H1 (cell line): ENCODE data around the gene ZCWPW2.

ENCODE experiments used
- ATF3 ChIP-seq: IDR thresholded peaks from 2 replicates; pipeline ENCODE4 v1.6.1; 2011; ENCODE audit warnings: low read depth, mild to moderate bottlenecking, low read length; ENCODE audit not compliant: insufficient read depth
- BRCA1 ChIP-seq: IDR thresholded peaks from 2 replicates; pipeline ENCODE4 v1.6.1; 2012; ENCODE audit warnings: low read depth, low read length, improper control_type of control experiment
- CEBPB ChIP-seq: IDR thresholded peaks from 2 replicates; pipeline ENCODE4 v1.6.1; 2012; ENCODE audit warnings: low read depth, low read length
- CREB1 ChIP-seq: IDR thresholded peaks from 2 replicates; pipeline ENCODE4 v1.6.1; 2012; ENCODE audit warnings: inconsistent platforms
- CTCF ChIP-seq, 3 experiments: IDR thresholded peaks; 1 replicate in 2 of 3; 2 replicates in 1 of 3; pipeline versions ENCODE4 v1.5.1 to v1.6.1; 2011; ENCODE audit warnings: low read length in 3 of 3, mild to moderate bottlenecking in 3 of 3, inconsistent platforms in 2 of 3, low read depth in 1 of 3, moderate library complexity in 1 of 3; ENCODE audit not compliant: insufficient read depth in 1 of 3; ENCODE audit errors: control extremely low read depth in 1 of 3
- EP300 ChIP-seq, 2 experiments: IDR thresholded peaks; 1 replicate in 1 of 2; 2 replicates in 1 of 2; pipeline ENCODE4 v1.6.1; 2011 to 2012; ENCODE audit warnings: low read depth in 2 of 2, low read length in 2 of 2, mild to moderate bottlenecking in 2 of 2, borderline replicate concordance in 1 of 2, inconsistent platforms in 1 of 2, moderate library complexity in 1 of 2
- MAFK ChIP-seq: IDR thresholded peaks from 2 replicates; pipeline ENCODE4 v1.6.1; 2012; ENCODE audit warnings: low read depth, mild to moderate bottlenecking, improper control_type of control experiment, low read length
- MAX ChIP-seq: IDR thresholded peaks from 2 replicates; pipeline ENCODE4 v1.6.1; 2012; ENCODE audit warnings: inconsistent platforms
- PHF8 ChIP-seq: fragments of 200-600 bp; sonication (generic); conservative IDR thresholded peaks from 2 replicates; pipeline ENCODE4 v1.7.1; 2012; ENCODE audit warnings: low read depth, mild to moderate bottlenecking, inconsistent platforms, low read length, moderate library complexity
- POLR2AphosphoS5 ChIP-seq: IDR thresholded peaks from 2 replicates; pipeline ENCODE4 v1.6.1; 2011; ENCODE audit warnings: low read depth, low read length
- RAD21 ChIP-seq, 2 experiments: IDR thresholded peaks in 1 of 2; conservative IDR thresholded peaks in 1 of 2; 2 replicates each; pipeline ENCODE4 v1.6.1; 2011; ENCODE audit warnings: low read depth in 2 of 2, low read length in 2 of 2, improper control_type of control experiment in 1 of 2, inconsistent platforms in 1 of 2, mild to moderate bottlenecking in 1 of 2, moderate library complexity in 1 of 2
- SP2 ChIP-seq: IDR thresholded peaks from 2 replicates; pipeline ENCODE4 v1.6.1; 2012; ENCODE audit warnings: mild to moderate bottlenecking, low read length, inconsistent platforms
- YY1 ChIP-seq: IDR thresholded peaks from 2 replicates; pipeline ENCODE4 v1.6.1; 2011; ENCODE audit warnings: low read depth, mild to moderate bottlenecking, low read length

GRCh38 chr3:28449398-28449797 lies 100.9 kb downstream of the ZCWPW2 start:
- no peak for TF ChIP-seq SP2
- no peak for TF ChIP-seq ATF3
- no peak for TF ChIP-seq PHF8
- TF ChIP-seq CTCF (IDR thresholded peaks at IDR 0.05; ENCODE audit: control extremely low read depth in 1 of 3, insufficient read depth in 1 of 3, low read depth in 1 of 3, low read length in 3 of 3) = no peak
- TF ChIP-seq CEBPB = no peak
- no peak for TF ChIP-seq BRCA1
- no peak for TF ChIP-seq EP300 (IDR thresholded peaks at IDR 0.05; ENCODE audit: borderline replicate concordance in 1 of 2, low read depth in 2 of 2, low read length in 2 of 2)
- TF ChIP-seq MAX = no peak
- no peak for TF ChIP-seq CREB1
- no peak for TF ChIP-seq POLR2AphosphoS5
- TF ChIP-seq RAD21 (IDR thresholded peaks at IDR 0.05 in 1 of 2, conservative IDR thresholded peaks at IDR 0.05 in 1 of 2; ENCODE audit: low read depth in 2 of 2, low read length in 2 of 2) = no peak
- TF ChIP-seq YY1 = no peak
- no peak for TF ChIP-seq MAFK
